VCaP (cell line): ENCODE data around the gene GPR26.

ENCODE experiments used
- H3K27ac ChIP-seq: fragments of 450-650 bp; 2 replicates; pipeline ENCODE4 v1.5.1; 2017
- TF ChIP-seq, protein P1 (sequence below): fragments of 450-650 bp; conservative IDR thresholded peaks from 2 replicates; pipeline ENCODE4 v1.5.1; 2017; ENCODE audit warnings: mild to moderate bottlenecking, moderate library complexity

GPR26 gene

DNA sequence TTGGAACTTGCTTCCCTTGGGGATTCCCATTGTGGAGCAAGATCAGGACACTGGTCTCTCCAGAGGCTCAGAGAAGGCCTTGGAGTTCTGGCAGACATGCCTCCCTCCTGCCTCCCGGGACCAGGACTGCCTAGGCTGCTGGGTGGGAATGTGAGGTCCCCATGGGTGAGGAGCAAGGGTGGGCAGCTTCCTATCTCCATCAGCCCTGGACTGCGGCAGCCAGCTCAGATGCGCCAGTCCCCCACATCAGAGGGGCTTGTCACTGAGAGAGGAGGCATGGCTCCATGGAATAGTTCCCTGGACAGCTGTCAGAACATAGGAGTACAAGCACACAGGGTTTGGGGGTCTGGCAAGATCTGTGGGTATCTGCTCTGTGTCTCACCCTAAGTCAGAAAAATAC is 17.3 kb downstream of the GPR26 start:
- no peak overlapping the region for H3K27ac ChIP-seq
- TF ChIP-seq, protein P1, sequence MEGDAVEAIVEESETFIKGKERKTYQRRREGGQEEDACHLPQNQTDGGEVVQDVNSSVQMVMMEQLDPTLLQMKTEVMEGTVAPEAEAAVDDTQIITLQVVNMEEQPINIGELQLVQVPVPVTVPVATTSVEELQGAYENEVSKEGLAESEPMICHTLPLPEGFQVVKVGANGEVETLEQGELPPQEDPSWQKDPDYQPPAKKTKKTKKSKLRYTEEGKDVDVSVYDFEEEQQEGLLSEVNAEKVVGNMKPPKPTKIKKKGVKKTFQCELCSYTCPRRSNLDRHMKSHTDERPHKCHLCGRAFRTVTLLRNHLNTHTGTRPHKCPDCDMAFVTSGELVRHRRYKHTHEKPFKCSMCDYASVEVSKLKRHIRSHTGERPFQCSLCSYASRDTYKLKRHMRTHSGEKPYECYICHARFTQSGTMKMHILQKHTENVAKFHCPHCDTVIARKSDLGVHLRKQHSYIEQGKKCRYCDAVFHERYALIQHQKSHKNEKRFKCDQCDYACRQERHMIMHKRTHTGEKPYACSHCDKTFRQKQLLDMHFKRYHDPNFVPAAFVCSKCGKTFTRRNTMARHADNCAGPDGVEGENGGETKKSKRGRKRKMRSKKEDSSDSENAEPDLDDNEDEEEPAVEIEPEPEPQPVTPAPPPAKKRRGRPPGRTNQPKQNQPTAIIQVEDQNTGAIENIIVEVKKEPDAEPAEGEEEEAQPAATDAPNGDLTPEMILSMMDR: no peak

DNA sequence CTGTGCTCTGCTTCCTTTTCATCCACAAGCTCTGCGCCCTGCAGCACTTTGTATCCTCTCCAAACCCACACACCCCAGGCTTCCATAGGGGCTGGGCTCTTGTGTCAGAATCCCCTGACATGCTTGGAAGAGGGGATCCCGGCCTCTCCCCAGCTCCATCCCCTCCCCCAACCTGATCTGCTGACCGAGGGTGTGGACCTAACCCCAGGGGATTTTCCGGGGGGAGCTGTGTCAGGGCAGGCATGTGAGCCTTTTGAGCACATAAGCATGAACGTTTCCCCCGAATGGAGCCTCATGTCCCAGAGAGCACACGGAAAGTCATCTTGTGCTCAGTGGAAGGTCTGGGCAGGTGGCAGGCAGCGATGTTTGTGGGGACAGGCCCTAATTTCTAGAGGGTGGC is 17.7 kb downstream of the GPR26 start:
- TF ChIP-seq, protein P1: no peak
- H3K27ac ChIP-seq: no peak overlapping the region

DNA sequence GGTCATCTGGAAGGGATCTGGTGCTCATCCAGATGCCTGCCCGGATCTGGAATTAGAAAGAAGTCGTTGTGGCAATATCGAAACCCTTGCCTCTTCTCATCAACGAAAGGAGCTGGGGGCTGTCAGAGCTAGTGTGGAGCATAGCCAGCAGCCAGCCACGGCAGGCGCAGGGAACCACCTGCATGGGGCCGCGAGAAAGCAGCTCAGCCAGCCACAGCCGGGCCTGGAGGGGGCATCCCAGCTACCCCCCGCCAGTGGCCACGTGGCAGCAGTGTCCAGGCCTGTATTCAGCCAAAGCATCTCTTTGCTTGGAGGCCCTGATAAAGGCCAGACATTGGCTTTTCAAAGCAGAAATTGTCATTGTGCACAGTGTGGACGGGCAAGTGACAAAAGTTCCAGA is 19.1 kb downstream of the GPR26 start:
- TF ChIP-seq, protein P1: no peak

DNA sequence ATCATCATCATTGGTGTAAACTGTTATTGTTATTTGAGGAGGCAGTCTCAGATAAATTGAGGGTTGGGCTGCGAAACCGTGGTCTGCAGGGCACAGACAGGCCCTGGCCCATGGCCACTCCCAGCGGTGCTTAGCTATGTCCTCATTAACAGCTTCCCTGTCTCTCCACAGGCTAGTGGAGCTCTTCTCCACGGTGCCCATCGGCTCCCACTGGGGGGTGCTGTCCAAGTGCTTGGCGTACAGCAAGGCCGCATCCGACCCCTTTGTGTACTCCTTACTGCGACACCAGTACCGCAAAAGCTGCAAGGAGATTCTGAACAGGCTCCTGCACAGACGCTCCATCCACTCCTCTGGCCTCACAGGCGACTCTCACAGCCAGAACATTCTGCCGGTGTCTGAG is 21.6 kb downstream of the GPR26 start:
- TF ChIP-seq, protein P1: no peak
- H3K27ac ChIP-seq: no peak overlapping the region

More for the DNA sequence above, 19.1 kb downstream of the GPR26 start:
- H3K27ac ChIP-seq: no peak overlapping the region

DNA sequence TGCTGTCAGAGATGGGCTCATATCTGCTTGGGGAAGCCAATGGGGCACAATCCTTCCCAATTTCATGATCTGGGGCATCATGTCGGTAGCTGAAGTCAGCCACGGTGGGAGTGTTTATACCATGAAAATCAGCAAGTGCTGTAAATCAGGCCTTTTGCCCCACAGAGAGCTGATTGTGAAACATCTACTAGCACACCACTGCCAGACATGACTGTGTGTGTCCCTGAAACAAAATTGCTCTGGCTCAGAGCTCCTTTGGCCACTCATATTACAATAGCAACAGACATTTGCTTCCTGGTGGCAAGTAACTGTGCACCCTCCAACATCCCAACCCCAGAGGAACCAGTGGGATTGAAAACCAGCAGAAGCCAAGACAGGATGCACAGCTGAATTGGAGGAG is 23.7 kb downstream of the GPR26 start:
- no peak overlapping the region for H3K27ac ChIP-seq
- TF ChIP-seq, protein P1: no peak

DNA sequence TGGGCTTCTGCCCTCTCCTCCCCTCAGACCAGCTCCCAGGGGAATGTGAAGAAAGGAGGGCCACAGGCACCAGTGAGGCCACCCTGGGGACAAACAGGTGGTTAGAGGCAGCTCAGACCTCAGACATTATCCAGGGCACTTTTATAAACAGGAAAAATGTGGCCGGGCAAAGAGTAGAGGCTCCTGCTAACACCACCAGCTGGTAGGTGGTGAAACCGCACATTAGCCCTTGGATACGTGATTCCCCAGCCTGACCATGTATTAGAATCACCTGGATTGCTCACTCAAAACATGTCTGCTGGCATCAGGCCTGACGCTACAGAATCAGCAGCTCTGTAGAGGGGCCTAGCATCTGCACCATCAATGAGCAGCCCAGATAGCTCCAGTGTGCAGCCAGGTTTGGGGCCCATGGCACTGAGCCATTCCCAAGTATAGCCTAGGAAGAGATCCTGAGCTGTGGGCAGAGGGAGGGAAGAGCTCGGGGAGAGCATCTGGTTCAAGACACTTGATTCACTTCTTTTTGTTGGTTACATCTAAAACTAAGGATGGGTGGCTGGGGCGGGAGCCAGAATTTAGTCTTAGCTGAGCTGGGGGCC is 37.1 kb downstream of the GPR26 start:
- TF ChIP-seq, protein P1: no peak
- H3K27ac ChIP-seq: no peak overlapping the region

DNA sequence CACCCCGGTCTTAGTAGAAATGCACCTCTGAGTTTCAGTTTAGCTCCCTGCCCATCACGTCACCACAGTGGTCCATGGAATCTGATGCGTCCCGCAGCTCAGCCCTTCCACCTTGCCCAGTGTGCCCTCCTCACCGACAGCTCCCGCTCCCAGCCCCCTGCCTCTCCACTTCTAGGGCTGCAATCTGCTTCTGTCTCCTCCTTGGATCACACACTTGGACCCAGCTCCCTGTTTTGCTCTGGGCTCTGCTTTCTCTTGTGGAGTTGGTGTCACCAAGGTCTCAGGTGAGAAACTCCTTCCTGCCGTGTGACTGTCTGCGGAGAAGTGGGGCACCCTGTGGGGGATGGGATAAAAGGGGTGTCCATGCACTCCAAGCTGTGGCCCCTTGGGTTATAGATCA is 37.9 kb downstream of the GPR26 start:
- H3K27ac ChIP-seq: no peak overlapping the region

More for the DNA sequence above, 37.9 kb downstream of the GPR26 start:
- TF ChIP-seq, protein P1: no peak
